Stimulated activated CD8-positive, alpha-beta memory T cell treated with anti-CD3 and anti-CD28 coated beads, Interleukin-2, amount 100 ng/mL, for 1 hour (primary cell): ENCODE measurements around the gene RNF227.
"Not testable (repeated sequence)": the region's sequence is repeated elsewhere in the genome, so short reads cannot be mapped to it uniquely, and the experiment has no call there.

Experiments
- DNase-seq, 2 donors: peaks; one replicate each; pipeline ENCODE4 v3.0.0-alpha.2; 2020; ENCODE audit warnings: low read depth in 2 of 2

RNF227 gene

DNA sequence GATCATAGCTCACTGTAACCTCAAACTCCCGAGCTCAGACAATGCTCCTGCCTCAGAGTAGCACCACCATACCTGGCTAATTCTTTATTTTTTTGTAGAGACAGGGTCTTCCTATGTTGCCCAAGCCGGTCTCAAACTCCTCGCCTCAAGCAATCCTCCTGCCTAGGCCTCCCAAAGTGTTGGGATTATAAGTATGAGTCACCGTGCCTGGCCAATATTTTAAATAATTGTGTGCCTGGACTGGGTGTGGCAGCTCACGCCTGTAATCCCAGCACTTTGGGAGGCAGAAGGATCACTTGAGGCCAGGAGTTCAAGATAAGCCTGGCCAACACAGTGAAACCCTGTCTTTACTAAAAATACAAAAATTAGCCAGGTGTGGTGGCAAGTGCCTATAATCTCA, 51.7 kb downstream of the RNF227 start:
- DNase-seq, result not testable (repeated sequence)
